HepG2 (cell line): Measurements from ENCODE around the gene DOCK4. TPM values are rescaled to one million over a fixed set of nuclear protein-coding genes. Genes with fewer than 3 reads are reported as not detected.

Experiments used
- ATAC-seq: fragments of 200-7000 bp; cut with Tn5 transposase; 3 replicates; pipeline ENCODE4 v1.9.1; 2020; ENCODE audit warnings: mild to moderate bottlenecking, moderate library complexity
- BruUV-seq: library from RNA; stranded (reverse); fragments of 400-500 nt; replicated peaks from 2 replicates; lab custom pipeline; 2021; lab: Mats Ljungman, UMichigan
- CTCF ChIA-PET: fragments of 300-600 bp; formaldehyde crosslinking; extraction: SDS; loops from one replicate; lab custom pipeline; 2021; ENCODE audit warnings: low total read pairs, inconsistent platforms, low intra/inter-chr PET ratio; lab: Yijun Ruan, JAX
- POLR2A ChIA-PET: fragments of 350-600 bp; sonication (Branson Sonifier 250); formaldehyde crosslinking; loops from one replicate; lab custom pipeline; 2020; ENCODE audit warnings: antibody characterized with exemption, inconsistent platforms; lab: Yijun Ruan, JAX
- DNase-seq: peaks from one replicate; pipeline ENCODE4 v3.0.0-alpha.2; 2015; ENCODE audit warnings: low spot score
- FAIRE-seq: peaks from 3 replicates; lab custom pipeline; 2011; peaks lifted over from hg19 to GRCh38; lab: Jason Lieb, UNC
- H2AFZ ChIP-seq: one replicate; pipeline ENCODE4 v1.6.1; 2011; ENCODE audit warnings: low read length, inconsistent platforms
- H3K27ac ChIP-seq: fragments of 300-600 bp; 3 replicates; pipeline ENCODE4 v1.8.0; 2011; ENCODE audit warnings: mixed run types, mild to moderate bottlenecking, mixed read lengths, low read length, inconsistent platforms; ENCODE audit not compliant: insufficient read depth; ENCODE audit errors: extremely low read length
- H3K27me3 ChIP-seq, 2 experiments: fragments of 200-600 bp in 1 of 2; 2 replicates in 1 of 2; 3 replicates in 1 of 2; pipeline versions ENCODE4 v1.6.0 to v1.8.0; 2011; ENCODE audit warnings: low read length in 2 of 2, mild to moderate bottlenecking in 2 of 2, moderate library complexity in 2 of 2, inconsistent platforms in 1 of 2; ENCODE audit not compliant: insufficient read depth in 2 of 2, control insufficient read depth in 1 of 2
- H3K36me3 ChIP-seq, 2 experiments: fragments of 200-600 bp in 1 of 2; replicated peaks in 1 of 2; 2 replicates in 1 of 2; 3 replicates in 1 of 2; pipeline versions ENCODE4 v1.5.1 to v1.8.0; 2011; ENCODE audit warnings: low read length in 2 of 2, inconsistent platforms in 1 of 2; ENCODE audit not compliant: insufficient read depth in 2 of 2, control insufficient read depth in 1 of 2
- H3K4me1 ChIP-seq: 2 replicates; pipeline ENCODE4 v1.5.1; 2012; ENCODE audit warnings: low read length, inconsistent platforms; ENCODE audit not compliant: insufficient read depth
- H3K4me2 ChIP-seq: 2 replicates; pipeline ENCODE4 v1.6.0; 2011; ENCODE audit warnings: low read depth, low read length, inconsistent platforms
- H3K4me3 ChIP-seq, 3 experiments: fragments of 200-600 bp in 1 of 3; sonication (generic), shearing (Covaris generic) in 1 of 3; replicated peaks in 1 of 3; 2 replicates each; pipeline ENCODE4 v1.5.1; 2011 to 2016; ENCODE audit warnings: low read length in 3 of 3, inconsistent platforms in 2 of 3, low read depth in 2 of 3, mild to moderate bottlenecking in 2 of 3, control low read depth in 1 of 3, mixed read lengths in 1 of 3; ENCODE audit not compliant: insufficient read depth in 1 of 3
- H3K79me2 ChIP-seq: one replicate; pipeline ENCODE4 v1.6.1; 2011; ENCODE audit warnings: low read length, inconsistent platforms; ENCODE audit not compliant: insufficient read depth
- H3K9ac ChIP-seq: 2 replicates; pipeline ENCODE4 v1.6.0; 2011; ENCODE audit warnings: mild to moderate bottlenecking, low read depth, low read length, inconsistent platforms; ENCODE audit not compliant: insufficient read depth
- H3K9me3 ChIP-seq: 2 replicates; pipeline ENCODE4 v1.5.1; 2012; ENCODE audit warnings: mild to moderate bottlenecking, low read length
- H4K20me1 ChIP-seq: 2 replicates; pipeline ENCODE4 v1.6.0; 2011; ENCODE audit warnings: inconsistent platforms, mild to moderate bottlenecking, low read length, moderate library complexity; ENCODE audit not compliant: insufficient read depth
- ATF1 ChIP-seq: IDR thresholded peaks from 2 replicates; pipeline ENCODE4 v1.6.1; 2016; ENCODE audit warnings: mild to moderate bottlenecking, control low read depth
- DPF2 ChIP-seq: sonication (generic); formaldehyde crosslinking; IDR thresholded peaks from 2 replicates; pipeline ENCODE4 v1.4.0; 2020; ENCODE audit warnings: mild to moderate bottlenecking, low read depth, missing genetic modification reagents, borderline replicate concordance
- MZF1 ChIP-seq: sonication (generic); formaldehyde crosslinking; IDR thresholded peaks from 2 replicates; pipeline ENCODE4 v1.8.1; 2023; ENCODE audit warnings: mild to moderate bottlenecking, missing genetic modification reagents, borderline replicate concordance
- NCOA1 ChIP-seq: sonication (generic); formaldehyde crosslinking; IDR thresholded peaks from 2 replicates; pipeline ENCODE4 v1.9.0; 2021; ENCODE audit warnings: missing genetic modification reagents
- PAX8 ChIP-seq: sonication (generic); formaldehyde crosslinking; IDR thresholded peaks from 2 replicates; pipeline ENCODE4 v1.8.0; 2022; ENCODE audit warnings: mild to moderate bottlenecking, missing genetic modification reagents, borderline replicate concordance
- SMAD9 ChIP-seq: sonication (generic); formaldehyde crosslinking; IDR thresholded peaks from 2 replicates; pipeline ENCODE4 v1.5.1; 2020; ENCODE audit warnings: mild to moderate bottlenecking, missing genetic modification reagents
- STAT5B ChIP-seq: sonication (generic); formaldehyde crosslinking; IDR thresholded peaks from 2 replicates; pipeline ENCODE4 v1.4.0; 2020; ENCODE audit warnings: missing genetic modification reagents
- TMF1 ChIP-seq: sonication (generic); formaldehyde crosslinking; IDR thresholded peaks from 2 replicates; pipeline ENCODE4 v1.8.1; 2022; ENCODE audit warnings: low read depth, missing genetic modification reagents
- ZBTB7B ChIP-seq: sonication (generic); formaldehyde crosslinking; IDR thresholded peaks from 2 replicates; pipeline ENCODE4 v1.4.0; 2020; ENCODE audit warnings: missing genetic modification reagents
- ZNF282 ChIP-seq: fragments of 450-650 bp; IDR thresholded peaks from 2 replicates; pipeline ENCODE4 v1.6.1; 2018; ENCODE audit not compliant: partially characterized antibody
- ZNF660 ChIP-seq: sonication (generic); formaldehyde crosslinking; IDR thresholded peaks from 2 replicates; pipeline ENCODE4 v1.5.1; 2020; ENCODE audit warnings: mild to moderate bottlenecking, low read depth, missing genetic modification reagents, borderline replicate concordance
- ZNF761 ChIP-seq: sonication (generic); formaldehyde crosslinking; conservative IDR thresholded peaks from 2 replicates; pipeline ENCODE4 v1.4.0; 2020; ENCODE audit warnings: mild to moderate bottlenecking, missing genetic modification reagents
- WGBS: methylation state at CpG from one replicate; pipeline ENCODE4 v1.1.6; 2017; ENCODE audit warnings: low lambda C conversion rate; 5-methylcytosine and 5-hydroxymethylcytosine counted together
- in situ Hi-C: cut with HindIII; loops from 2 replicates; pipeline ENCODE4 v1.10.0; 2017; ENCODE audit warnings: low pct_unique_long_range_greater_than_20kb; ENCODE audit not compliant: extremely low pct_ligation_motif_present
- intact Hi-C: fragments of 100-400 bp; cut with micrococcal nuclease; formaldehyde crosslinking; loops from one replicate; pipeline ENCODE4 v1.10.0; 2022; ENCODE audit not compliant: unreplicated experiment
- polyA plus RNA-seq, 8 experiments: library from polyadenylated mRNA; depleted of rRNA in 3 of 8; stranded (reverse) in 7 of 8; unstranded in 1 of 8; fragments of >200 nt; fragmentation: Illumina TruSeq in 4 of 8; extraction: Trizol in 4 of 8; gene quantifications; 2 replicates each; pipeline versions ENCODE4 v1.2.1 to v1.2.3, GENCODE V29; 2011 to 2016; ENCODE audit warnings: low read depth in 4 of 8, missing spikeins in 1 of 8, mixed read lengths in 1 of 8; ENCODE audit not compliant: insufficient read depth in 1 of 8
- total RNA-seq, 5 experiments: library from RNA; depleted of rRNA; stranded (reverse); fragments of >200 nt; fragmentation: Illumina TruSeq; extraction: Trizol; gene quantifications; 2 replicates each; pipeline ENCODE4 v1.2.3, GENCODE V29; 2016; ENCODE audit warnings: low read depth in 1 of 5
- TF ChIP-seq, protein P1 (sequence below): sonication (generic); formaldehyde crosslinking; IDR thresholded peaks from 2 replicates; pipeline ENCODE4 v1.4.0; 2020; ENCODE audit warnings: mild to moderate bottlenecking, missing genetic modification reagents
- TF ChIP-seq, protein P2 (sequence below): sonication (generic); formaldehyde crosslinking; IDR thresholded peaks from 2 replicates; pipeline ENCODE4 v1.4.0; 2020; ENCODE audit warnings: mild to moderate bottlenecking, missing genetic modification reagents, borderline replicate concordance
- TF ChIP-seq, protein P3 (sequence below): IDR thresholded peaks from 2 replicates; pipeline ENCODE4 v1.6.1; 2012; ENCODE audit warnings: low read depth, low read length, improper control_type of control experiment
- TF ChIP-seq, protein P4 (sequence below): sonication (generic); formaldehyde crosslinking; IDR thresholded peaks from 2 replicates; pipeline ENCODE4 v1.5.1; 2020; ENCODE audit warnings: mild to moderate bottlenecking, missing genetic modification reagents, moderate library complexity

Gene DOCK4
- total and polyA plus RNA-seq, 2 of the 13 experiments (the other 11 are each of a cell fraction or from before 2014, with no cell fraction given) = 13.5 to 17.4 TPM

DNA sequence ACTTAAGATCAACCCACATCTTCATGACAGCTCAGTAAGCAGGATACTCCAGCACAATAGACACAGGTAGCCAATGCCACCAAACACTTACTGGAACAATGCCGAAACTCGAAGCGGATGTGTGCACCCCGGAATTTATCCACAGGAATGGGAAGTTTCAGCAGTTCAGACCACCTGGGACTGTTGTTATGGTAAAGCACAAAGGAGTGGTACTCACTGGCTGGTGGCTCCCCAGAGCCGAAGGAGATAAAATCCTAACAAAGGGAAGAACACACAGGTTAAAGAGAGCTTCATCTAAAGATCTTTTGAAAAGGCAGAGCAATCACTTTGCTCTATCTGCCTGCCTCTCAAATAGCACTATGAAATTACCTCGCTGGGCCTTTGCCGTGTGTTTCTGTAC is 305.9 kb downstream of the DOCK4 start:
- H3K4me1 ChIP-seq = no peaks in the 10 kb centered on the region
- in situ Hi-C loops (no loop called here), intact Hi-C loops (no loop called here)
- no peaks in the 10 kb centered on the region for H3K79me2 ChIP-seq
- no TSS peak for BruUV-seq
- H3K9me3 ChIP-seq = no peaks in the 10 kb centered on the region
- H3K4me3 ChIP-seq = no peak overlapping the region
- no peaks in the 10 kb centered on the region for H4K20me1 ChIP-seq
- DNase-seq (no peak), FAIRE-seq (no peak), ATAC-seq (no peak)
- no peak overlapping the region for H3K9ac ChIP-seq
- H3K27me3 ChIP-seq = no peaks in the 10 kb centered on the region
- peaks cover 3 to 34% of the 10 kb centered on the region in 2 experiments; a peak in 3 of 5 replicates for H3K36me3 ChIP-seq
- WGBS = 98% methylated on average over 7 of the region's 7 CpGs
- no peak overlapping the region for H2AFZ ChIP-seq
- ChIA-PET CTCF (no interaction called here), POLR2A (no interaction called here)
- no peak overlapping the region for H3K27ac ChIP-seq
- H3K4me2 ChIP-seq = no peak overlapping the region
- TF ChIP-seq, protein P1, sequence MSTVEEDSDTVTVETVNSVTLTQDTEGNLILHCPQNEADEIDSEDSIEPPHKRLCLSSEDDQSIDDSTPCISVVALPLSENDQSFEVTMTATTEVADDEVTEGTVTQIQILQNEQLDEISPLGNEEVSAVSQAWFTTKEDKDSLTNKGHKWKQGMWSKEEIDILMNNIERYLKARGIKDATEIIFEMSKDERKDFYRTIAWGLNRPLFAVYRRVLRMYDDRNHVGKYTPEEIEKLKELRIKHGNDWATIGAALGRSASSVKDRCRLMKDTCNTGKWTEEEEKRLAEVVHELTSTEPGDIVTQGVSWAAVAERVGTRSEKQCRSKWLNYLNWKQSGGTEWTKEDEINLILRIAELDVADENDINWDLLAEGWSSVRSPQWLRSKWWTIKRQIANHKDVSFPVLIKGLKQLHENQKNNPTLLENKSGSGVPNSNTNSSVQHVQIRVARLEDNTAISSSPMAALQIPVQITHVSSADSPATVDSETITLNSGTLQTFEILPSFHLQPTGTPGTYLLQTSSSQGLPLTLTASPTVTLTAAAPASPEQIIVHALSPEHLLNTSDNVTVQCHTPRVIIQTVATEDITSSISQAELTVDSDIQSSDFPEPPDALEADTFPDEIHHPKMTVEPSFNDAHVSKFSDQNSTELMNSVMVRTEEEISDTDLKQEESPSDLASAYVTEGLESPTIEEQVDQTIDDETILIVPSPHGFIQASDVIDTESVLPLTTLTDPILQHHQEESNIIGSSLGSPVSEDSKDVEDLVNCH (CRISPR knock-in tag) = no peak
- TF ChIP-seq NCOA1 (CRISPR knock-in tag) = no peak
- TF ChIP-seq, protein P2, sequence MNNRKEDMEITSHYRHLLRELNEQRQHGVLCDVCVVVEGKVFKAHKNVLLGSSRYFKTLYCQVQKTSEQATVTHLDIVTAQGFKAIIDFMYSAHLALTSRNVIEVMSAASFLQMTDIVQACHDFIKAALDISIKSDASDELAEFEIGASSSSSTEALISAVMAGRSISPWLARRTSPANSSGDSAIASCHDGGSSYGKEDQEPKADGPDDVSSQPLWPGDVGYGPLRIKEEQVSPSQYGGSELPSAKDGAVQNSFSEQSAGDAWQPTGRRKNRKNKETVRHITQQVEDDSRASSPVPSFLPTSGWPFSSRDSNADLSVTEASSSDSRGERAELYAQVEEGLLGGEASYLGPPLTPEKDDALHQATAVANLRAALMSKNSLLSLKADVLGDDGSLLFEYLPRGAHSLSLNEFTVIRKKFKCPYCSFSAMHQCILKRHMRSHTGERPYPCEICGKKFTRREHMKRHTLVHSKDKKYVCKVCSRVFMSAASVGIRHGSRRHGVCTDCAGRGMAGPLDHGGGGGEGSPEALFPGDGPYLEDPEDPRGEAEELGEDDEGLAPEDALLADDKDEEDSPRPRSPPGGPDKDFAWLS = no peak
- no peak for TF ChIP-seq TMF1 (CRISPR knock-in tag)
- no peak for TF ChIP-seq SMAD9 (CRISPR knock-in tag)
- TF ChIP-seq STAT5B = no peak
- no peak for TF ChIP-seq ZNF660 (CRISPR knock-in tag)
- no peak for TF ChIP-seq DPF2 (CRISPR knock-in tag)
- TF ChIP-seq PAX8 = no peak
- TF ChIP-seq, protein P3, sequence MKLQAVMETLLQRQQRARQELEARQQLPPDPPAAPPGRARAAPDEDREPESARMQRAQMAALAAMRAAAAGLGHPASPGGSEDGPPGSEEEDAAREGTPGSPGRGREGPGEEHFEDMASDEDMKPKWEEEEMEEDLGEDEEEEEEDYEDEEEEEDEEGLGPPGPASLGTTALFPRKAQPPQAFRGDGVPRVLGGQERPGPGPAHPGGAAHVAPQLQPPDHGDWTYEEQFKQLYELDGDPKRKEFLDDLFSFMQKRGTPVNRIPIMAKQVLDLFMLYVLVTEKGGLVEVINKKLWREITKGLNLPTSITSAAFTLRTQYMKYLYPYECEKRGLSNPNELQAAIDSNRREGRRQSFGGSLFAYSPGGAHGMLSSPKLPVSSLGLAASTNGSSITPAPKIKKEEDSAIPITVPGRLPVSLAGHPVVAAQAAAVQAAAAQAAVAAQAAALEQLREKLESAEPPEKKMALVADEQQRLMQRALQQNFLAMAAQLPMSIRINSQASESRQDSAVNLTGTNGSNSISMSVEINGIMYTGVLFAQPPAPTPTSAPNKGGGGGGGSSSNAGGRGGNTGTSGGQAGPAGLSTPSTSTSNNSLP = no peak
- no peak for TF ChIP-seq ZBTB7B (CRISPR knock-in tag)
- TF ChIP-seq ZNF282 = no peak
- TF ChIP-seq ZNF761 (CRISPR knock-in tag) = no peak
- TF ChIP-seq ATF1 (CRISPR knock-in tag) = no peak
- no peak for TF ChIP-seq MZF1 (CRISPR knock-in tag)
- TF ChIP-seq, protein P4, sequence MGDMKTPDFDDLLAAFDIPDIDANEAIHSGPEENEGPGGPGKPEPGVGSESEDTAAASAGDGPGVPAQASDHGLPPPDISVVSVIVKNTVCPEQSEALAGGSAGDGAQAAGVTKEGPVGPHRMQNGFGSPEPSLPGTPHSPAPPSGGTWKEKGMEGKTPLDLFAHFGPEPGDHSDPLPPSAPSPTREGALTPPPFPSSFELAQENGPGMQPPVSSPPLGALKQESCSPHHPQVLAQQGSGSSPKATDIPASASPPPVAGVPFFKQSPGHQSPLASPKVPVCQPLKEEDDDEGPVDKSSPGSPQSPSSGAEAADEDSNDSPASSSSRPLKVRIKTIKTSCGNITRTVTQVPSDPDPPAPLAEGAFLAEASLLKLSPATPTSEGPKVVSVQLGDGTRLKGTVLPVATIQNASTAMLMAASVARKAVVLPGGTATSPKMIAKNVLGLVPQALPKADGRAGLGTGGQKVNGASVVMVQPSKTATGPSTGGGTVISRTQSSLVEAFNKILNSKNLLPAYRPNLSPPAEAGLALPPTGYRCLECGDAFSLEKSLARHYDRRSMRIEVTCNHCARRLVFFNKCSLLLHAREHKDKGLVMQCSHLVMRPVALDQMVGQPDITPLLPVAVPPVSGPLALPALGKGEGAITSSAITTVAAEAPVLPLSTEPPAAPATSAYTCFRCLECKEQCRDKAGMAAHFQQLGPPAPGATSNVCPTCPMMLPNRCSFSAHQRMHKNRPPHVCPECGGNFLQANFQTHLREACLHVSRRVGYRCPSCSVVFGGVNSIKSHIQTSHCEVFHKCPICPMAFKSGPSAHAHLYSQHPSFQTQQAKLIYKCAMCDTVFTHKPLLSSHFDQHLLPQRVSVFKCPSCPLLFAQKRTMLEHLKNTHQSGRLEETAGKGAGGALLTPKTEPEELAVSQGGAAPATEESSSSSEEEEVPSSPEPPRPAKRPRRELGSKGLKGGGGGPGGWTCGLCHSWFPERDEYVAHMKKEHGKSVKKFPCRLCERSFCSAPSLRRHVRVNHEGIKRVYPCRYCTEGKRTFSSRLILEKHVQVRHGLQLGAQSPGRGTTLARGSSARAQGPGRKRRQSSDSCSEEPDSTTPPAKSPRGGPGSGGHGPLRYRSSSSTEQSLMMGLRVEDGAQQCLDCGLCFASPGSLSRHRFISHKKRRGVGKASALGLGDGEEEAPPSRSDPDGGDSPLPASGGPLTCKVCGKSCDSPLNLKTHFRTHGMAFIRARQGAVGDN (CRISPR knock-in tag) = no peak
